Fibroblast of skin of right biceps (primary cell): ENCODE results near the gene ALDH3A2.
"Not testable (repeated sequence)": the region's sequence is repeated elsewhere in the genome, so short reads cannot be mapped to it uniquely, and the experiment has no call there.

Experiments
- DNase-seq: peaks from one replicate; pipeline ENCODE4 v3.0.0-alpha.2; 2013

The ALDH3A2 gene

GRCh38 chr17:19683117-19683516 is 34.6 kb downstream of the ALDH3A2 start:
- no peak for DNase-seq

DNA sequence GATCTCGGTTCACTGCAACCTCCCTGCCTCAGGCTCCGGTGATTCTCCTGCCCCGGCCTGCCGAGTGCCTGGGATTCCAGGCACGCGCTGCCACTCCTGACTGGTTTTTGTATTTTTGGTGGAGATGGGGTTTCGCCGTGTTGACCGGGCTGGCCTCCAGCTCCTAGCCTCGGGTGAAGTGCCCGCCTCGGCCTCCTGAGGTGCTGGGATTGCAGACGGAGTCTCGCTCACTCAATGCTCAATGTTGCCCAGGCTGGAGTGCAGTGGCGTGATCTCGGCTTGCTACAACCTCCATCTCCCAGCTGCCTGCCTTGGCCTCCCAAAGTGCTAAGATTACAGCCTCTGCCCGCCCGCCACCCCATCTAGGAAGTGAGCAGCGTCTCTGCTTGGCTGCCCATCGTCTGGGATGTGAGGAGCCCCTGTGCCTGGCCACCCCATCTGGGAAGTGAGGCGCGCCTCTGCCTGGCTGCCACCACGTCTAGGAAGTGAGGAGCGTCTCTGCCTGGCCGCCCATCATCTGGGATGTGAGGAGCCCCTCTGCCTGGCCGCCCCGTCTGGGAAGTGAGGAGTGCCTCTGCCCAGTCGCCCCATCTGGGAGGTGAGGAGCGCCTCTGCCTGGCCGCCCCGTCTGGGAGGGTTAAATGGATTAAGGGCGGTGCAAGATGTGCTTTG is 36.5 kb downstream of the ALDH3A2 start:
- DNase-seq: not testable (repeated sequence)

- DNase-seq: no peak
Observed at GRCh38 chr17:19686400-19687090, 38.0 kb downstream of the ALDH3A2 start.

- no peak for DNase-seq
Observed at GRCh38 chr17:19702217-19702641, 53.7 kb downstream of the ALDH3A2 start.

DNA sequence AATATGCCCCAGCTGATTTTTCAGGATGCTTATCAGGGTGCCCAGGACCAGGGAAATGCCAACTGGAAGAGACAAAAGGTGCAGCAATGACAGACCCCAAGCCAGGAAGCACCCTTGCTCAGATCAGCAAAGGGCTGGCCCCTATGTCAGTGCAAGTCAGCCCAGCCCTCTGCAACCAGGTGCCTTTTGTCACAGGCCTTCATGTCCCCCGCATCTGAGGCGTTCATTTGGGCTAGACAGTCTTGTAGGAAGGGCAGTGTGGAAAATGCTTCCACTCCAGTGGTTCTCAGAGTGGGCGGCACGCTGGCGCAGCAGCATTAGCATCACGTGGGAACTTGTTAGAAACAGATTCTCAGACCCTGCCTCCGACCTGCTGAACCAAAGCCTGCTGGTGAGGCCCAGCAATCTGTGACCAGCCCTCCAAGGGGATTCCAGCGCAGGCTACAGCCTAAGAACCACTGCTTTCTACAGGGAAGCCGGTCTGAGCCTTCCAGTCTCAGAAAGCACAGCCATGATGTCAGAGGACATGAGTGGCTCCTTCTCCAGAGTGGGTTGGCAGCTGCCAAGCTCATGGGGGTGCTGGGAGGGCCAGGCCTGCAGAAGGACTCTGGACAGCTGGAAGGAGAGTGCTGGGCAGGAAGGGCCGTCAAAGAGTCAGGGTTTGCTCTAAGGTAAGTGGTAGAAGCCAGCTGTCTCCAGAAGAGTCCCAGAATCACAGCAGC is 54.7 kb downstream of the ALDH3A2 start:
- no peak for DNase-seq

- no peak for DNase-seq
Observed at GRCh38 chr17:19703828-19704613, 55.5 kb downstream of the ALDH3A2 start.

DNA sequence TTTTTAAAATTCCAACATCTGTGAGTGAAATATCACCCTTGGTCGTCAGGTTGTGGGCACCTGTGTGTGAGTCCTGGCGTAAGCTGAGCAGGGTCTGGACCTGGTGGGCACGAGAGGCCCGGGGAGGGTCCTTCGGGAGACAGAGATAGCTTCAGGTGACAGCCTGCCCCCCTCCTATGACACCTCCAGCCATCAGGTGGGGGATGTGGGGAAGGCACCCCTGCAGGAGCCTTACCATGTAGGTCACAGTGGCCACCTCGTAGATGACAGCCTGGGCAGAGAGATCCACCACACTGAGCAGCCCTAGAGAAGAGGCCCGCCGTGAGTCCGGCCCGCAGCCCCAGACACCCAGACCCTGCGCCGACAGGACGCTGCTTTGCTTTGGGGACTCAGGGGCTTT is 56.6 kb downstream of the ALDH3A2 start:
- DNase-seq: no peak

DNA sequence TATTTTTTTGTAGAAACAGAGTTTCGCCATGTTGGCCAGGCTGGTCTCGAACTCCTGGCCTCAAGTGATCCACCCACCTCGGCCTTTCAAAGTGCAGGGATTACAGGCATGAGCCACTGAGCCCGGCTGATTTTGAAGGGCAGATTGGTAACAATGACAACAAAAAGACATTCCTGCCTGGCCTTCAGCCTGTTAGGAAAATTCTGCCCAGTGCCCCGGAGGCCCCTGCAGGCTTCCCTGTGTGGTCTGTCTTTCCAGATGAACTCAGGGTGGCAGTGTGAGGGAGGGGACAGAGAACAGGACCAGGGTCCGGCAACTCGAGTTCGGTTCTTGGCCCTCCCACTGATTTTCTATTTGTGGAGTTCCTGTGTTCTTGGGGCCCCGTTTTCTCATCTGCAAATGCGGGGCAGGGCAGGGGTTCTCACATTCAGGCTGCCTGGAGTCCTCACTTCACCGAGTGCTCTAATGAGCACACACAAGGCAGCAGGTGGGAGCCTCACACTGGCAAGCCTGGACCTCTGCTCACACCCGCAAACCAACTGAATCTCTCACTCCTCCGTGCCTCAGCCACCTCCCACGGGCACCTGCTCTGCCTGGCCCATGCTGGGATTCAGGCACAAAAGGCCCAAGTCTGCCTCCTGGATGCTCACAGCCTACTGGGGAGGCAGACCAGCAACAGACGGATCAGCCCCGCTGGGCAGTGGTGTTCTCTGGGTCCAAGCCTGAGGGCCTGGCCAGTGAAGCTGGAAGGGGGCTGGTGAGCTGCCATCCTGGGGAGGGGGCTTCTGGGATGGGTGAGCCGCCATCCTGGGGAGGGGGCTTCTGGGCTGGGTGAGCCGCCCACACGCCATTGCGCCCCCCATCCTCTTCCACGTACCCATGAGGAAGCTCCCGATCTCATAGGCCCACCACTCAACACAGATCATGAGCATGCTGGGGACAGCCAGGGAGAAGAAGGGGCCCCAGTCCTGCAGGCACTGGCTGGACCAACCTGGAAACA is 57.5 kb downstream of the ALDH3A2 start:
- DNase-seq: no peak

DNA sequence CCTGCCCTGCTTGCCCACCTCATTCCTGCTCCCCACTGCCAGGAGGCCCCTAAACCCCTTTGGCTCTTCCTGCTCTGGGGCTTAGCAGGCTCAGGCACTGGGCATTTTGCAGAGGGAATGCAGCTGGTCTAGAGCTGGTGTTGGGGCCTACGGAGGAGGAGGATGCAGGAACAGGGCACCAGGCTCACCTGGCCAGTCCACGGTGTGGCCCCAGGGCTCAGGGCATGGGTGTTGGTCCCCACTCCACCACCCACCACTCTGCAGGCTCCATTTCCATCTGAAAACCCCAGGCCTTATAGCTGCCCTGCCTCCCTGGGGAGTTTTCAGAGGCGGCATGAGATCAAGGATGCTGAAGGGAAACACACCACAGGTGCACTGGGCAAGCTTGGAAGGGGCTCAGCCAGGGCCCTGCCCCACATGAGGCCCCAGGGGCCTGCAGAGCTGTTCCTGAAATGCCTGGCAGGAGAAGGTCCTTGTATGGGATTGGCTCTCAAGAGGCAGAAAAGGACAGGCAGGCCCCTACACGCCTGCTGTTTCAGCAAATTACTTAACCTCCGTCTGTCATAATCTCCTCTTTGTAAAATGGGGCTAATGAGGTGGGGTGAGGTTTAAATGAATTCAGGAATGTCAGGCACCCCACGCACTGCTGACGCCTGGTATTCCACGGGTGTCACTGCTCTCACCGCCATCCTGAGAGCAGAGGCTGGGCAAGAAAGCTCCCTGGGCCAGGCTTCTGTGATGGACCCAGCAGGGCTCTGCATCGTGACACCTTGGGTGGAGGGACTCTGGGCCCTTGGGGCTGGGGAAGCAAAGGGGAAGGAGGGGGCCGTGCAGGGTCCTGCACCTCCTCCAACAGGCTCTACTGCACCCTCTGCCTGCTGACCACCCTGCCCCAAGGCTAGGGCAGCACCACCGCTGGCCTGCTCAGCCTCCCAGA is 58.5 kb downstream of the ALDH3A2 start:
- no peak for DNase-seq

DNA sequence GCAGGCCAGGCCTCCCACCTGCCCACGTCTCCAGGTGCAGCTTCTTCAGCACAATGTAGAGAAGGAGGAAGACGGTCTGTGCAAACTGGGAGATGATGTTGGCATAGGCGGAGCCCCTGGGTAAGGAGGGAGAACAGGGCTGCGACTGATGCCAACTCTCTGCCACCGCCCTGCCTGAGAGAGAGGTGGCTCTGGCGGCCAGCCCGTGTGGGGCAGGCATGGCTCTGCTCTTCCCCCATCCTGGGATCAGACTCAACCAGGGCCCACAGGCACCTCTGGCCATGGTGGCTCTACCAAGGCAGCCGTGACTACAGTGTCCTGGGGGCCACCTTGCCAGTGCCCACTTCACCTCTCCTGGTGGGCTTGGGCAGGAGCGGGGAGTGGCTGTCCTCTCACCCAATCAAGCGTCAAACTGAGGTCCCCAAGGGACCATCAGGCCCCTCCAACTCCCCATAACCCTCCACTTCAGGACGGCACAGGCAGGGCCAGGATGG is 59.2 kb downstream of the ALDH3A2 start:
- no peak for DNase-seq

- DNase-seq: no peak
Observed at GRCh38 chr17:19708431-19709175, 60.1 kb downstream of the ALDH3A2 start.

GRCh38 chr17:19709841-19710240 is 61.3 kb downstream of the ALDH3A2 start:
- DNase-seq: no peak

GRCh38 chr17:19712436-19713004 is 64.0 kb downstream of the ALDH3A2 start:
- no peak for DNase-seq

DNA sequence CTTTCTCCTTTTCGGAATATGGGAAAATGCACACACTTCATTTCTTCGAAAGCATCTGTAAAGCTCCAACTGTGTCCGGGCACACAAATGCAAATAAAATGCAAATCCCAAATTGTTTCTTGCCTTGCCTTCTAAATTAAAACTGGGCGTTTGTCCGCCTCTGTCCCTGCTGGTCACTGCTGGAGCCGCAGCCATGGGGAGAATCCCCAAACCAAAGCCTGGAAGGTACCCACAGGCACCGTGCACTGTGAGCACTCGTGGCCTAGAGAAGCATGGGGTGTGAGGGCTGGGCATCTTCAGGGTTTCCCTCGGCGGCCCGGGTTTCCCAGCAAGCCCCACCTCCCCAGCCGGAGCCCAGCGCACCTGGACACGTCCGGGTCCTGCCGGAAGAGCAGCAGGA is 64.9 kb downstream of the ALDH3A2 start:
- DNase-seq: no peak

DNA sequence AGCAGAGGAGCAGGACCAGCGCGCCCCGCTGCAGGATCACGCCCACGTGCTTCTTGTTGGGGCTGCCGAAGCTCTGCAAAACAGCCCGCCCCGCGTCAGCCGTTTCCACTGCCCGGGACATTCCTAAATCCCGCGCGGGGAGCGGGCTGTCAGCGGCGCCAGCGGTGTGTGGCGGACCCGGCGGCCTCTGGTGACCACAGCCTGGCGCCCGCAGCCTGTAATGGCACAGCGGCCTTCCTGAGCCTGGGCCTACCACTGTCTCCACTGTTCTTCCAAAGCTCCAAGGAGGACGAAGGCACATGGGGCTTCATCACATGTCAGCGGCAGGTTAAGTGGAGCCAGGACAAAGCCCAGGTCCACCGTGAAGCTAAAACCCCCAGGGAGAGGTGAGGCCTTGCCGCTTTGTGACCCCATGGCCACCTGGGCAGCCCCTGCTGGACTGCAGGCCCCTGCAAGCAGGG is 65.4 kb downstream of the ALDH3A2 start:
- no peak for DNase-seq

GRCh38 chr17:19714542-19715411 is 66.2 kb downstream of the ALDH3A2 start:
- DNase-seq: no peak

- DNase-seq: no peak
Observed at GRCh38 chr17:19716108-19717030, 67.8 kb downstream of the ALDH3A2 start, which contains the start of gene SLC47A2. Gene SLC47A2, minus strand, starts transcription at chr17:19716584. Its CDS starts 29 bp downstream, at chr17:19716555.
